ENCODE measurements around the gene VPS13A.

DNA sequence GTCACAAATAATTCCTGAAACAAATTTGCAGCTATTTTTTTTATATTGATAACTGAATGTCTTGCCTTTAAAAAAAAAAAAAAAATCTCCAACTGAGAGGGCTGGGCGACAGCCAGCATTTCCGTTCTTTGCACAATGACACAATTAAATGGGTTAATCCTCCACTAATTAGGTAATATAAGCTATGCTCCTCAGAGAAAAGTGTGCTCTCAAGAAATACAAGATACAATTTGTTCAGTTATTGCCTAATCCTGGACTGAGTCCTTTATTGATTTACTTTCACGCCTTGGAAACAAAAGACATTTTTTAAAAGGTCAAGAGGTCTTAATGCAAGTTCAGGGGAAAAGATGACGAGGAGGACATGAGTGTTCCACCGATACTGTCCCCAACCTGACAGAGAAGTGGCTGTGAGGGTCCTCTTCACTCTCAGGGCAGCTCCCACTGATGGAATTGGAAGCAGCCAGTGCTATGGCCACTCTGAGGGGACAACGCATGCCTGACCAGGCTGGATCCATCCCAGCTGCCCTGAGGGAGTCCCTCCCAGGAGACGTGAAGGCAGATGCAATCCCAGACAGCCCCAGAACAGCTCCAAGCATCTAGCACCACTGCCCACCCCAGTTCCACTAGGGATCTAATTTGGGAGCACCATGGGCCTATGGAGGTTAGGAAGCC is 250.1 kb downstream of the VPS13A start:
- TF ChIP-seq CTCF (IDR thresholded peaks at IDR 0.05) (no peak), POLR2A (IDR thresholded peaks at IDR 0.05) (no peak)

All from adrenal gland (tissue), 5 donors.